ENCODE data around the gene ITPA. TPM values are rescaled to one million over a fixed set of nuclear protein-coding genes. Genes with fewer than 3 reads are reported as not detected.
A peak's percentile ranks its signal among the peaks of the same experiment; 100 is the strongest.

ITPA gene
- total and polyA plus RNA-seq, 2 of the 13 experiments (the other 11 are each of a cell fraction or from before 2014, with no cell fraction given): 60.1 to 103 TPM

- no peak for TF ChIP-seq NONO (IDR thresholded peaks at IDR 0.05)
- TF ChIP-seq NONO (CRISPR knock-in tag; conservative IDR thresholded peaks at IDR 0.05): peak; percentile 98
- no peak for TF ChIP-seq ZFP62 (CRISPR knock-in tag; IDR thresholded peaks at IDR 0.05)
- TF ChIP-seq ZNF781 (CRISPR knock-in tag; IDR thresholded peaks at IDR 0.05; ENCODE audit: borderline replicate concordance, not compliant biosample characterization): peak; percentile 80
- peak; percentile 86; the same call in 1 of the 2 replicates for TF ChIP-seq ZSCAN31 (CRISPR knock-in tag; IDR thresholded peaks at IDR 0.05; ENCODE audit: low read depth)
- no peak for TF ChIP-seq ATF7-NPFF (CRISPR knock-in tag; IDR thresholded peaks at IDR 0.05; ENCODE audit: low read depth)
- no peak for TF ChIP-seq ZNF782 (CRISPR knock-in tag; IDR thresholded peaks at IDR 0.05; ENCODE audit: borderline replicate concordance)
- 0 out of 2 replicates have a peak, but pooled peaks have one; percentile 64 for TF ChIP-seq EED (CRISPR knock-in tag; IDR thresholded peaks at IDR 0.05)
- no peak for TF ChIP-seq TMF1 (CRISPR knock-in tag; IDR thresholded peaks at IDR 0.05; ENCODE audit: low read depth)
- no peak for TF ChIP-seq ZBTB10 (CRISPR knock-in tag; IDR thresholded peaks at IDR 0.05; ENCODE audit: borderline replicate concordance)
- TF ChIP-seq HNF4G (IDR thresholded peaks at IDR 0.05; ENCODE audit: borderline replicate concordance, low read depth, low read length): peak; percentile 92
- TF ChIP-seq HNF4G (CRISPR knock-in tag; IDR thresholded peaks at IDR 0.05; ENCODE audit: borderline replicate concordance, low read depth): peak; percentile 89; the same call in 1 of the 2 replicates
- TF ChIP-seq RBM22 (optimal IDR thresholded peaks at IDR 0.05; ENCODE audit: low read length): no peak
- TF ChIP-seq CREBL2 (CRISPR knock-in tag; IDR thresholded peaks at IDR 0.05; ENCODE audit: borderline replicate concordance): no peak
- TF ChIP-seq ZXDC (CRISPR knock-in tag; IDR thresholded peaks at IDR 0.05): no peak
- peak; percentile 99 for TF ChIP-seq HNF4A (CRISPR knock-in tag; IDR thresholded peaks at IDR 0.05)
- TF ChIP-seq THRA (CRISPR knock-in tag; IDR thresholded peaks at IDR 0.05; ENCODE audit: borderline replicate concordance): peak; percentile 76; the same call in 1 of the 2 replicates
- peak; percentile 66; the same call in 1 of the 2 replicates for TF ChIP-seq ZNF350 (CRISPR knock-in tag; IDR thresholded peaks at IDR 0.05; ENCODE audit: borderline replicate concordance, low read depth)
- TF ChIP-seq CENPX (CRISPR knock-in tag; IDR thresholded peaks at IDR 0.05): no peak
- no peak; the same call in 1 of the 2 replicates for TF ChIP-seq ISL2 (CRISPR knock-in tag; IDR thresholded peaks at IDR 0.05)
- peak; percentile 96; the same call in 1 of the 2 replicates for TF ChIP-seq REPIN1 (CRISPR knock-in tag; IDR thresholded peaks at IDR 0.05; ENCODE audit: borderline replicate concordance, low read depth)
- TF ChIP-seq NCOR1 (IDR thresholded peaks at IDR 0.05; ENCODE audit: borderline replicate concordance, low read length): peak; percentile 95
- TF ChIP-seq ZSCAN9 (CRISPR knock-in tag; IDR thresholded peaks at IDR 0.05; ENCODE audit: borderline replicate concordance): peak; percentile 53; the same call in 1 of the 2 replicates
Observed at GRCh38 chr20:3231889-3232588, 22.7 kb downstream of the ITPA start (continued).

Data from HepG2 (cell line).